ENCODE measurements around the gene CHST11. TPM values are rescaled to one million over a fixed set of nuclear protein-coding genes. Genes with fewer than 3 reads are reported as not detected.

The CHST11 gene
- total and polyA plus RNA-seq, 3 donors from 2014 or later: 5.1 to 36.9 (median 23.9) TPM

DNA sequence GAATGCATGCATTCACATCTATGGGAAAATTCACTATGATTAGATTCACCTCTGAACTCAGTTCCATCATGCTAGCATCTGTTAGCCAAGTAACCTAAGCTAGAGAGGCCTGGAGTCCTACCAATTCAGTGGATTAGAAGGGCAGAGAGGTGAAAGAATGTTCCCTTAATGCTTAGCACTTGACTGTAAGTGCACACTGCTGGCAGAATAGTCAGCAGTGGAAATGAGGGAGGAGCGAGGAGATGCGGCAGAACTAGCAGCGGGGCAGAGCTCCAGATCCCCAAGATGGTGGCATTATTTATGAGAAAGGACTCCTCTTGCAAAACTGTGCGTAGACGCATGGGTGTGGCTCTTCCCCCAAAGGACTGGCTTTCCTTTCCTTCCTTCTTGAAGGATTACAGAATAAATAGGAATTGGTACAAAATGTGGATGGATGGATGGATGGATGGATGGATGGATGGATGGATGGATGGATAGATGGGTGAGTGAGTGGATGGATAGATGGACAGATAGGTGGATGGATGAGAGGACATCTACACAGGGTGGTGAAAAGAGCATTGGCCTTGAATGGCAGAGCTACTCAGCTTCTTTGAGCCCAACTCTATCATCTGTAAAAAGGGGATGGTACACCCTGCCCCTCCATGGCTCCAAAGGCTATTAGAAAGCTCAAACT, 227.2 kb downstream of the CHST11 start:
- H3K27ac ChIP-seq: no peak overlapping the region
- DNase-seq: no peak
- H3K36me3 ChIP-seq (ENCODE audit: low read depth, missing control alignments): no peaks in the 10 kb centered on the region
- no peaks in the 10 kb centered on the region for H3K27me3 ChIP-seq
- no peak overlapping the region for H3K4me3 ChIP-seq
- peaks cover 12% of the 10 kb centered on the region for H3K4me1 ChIP-seq
- 57 to 63% methylated on average over 5 of the region's 5 CpGs for WGBS, 2 donors
- intact Hi-C loops (cut with DNase I; ENCODE audit: low total_unique reads): no loop called here
- TF ChIP-seq, protein P1, sequence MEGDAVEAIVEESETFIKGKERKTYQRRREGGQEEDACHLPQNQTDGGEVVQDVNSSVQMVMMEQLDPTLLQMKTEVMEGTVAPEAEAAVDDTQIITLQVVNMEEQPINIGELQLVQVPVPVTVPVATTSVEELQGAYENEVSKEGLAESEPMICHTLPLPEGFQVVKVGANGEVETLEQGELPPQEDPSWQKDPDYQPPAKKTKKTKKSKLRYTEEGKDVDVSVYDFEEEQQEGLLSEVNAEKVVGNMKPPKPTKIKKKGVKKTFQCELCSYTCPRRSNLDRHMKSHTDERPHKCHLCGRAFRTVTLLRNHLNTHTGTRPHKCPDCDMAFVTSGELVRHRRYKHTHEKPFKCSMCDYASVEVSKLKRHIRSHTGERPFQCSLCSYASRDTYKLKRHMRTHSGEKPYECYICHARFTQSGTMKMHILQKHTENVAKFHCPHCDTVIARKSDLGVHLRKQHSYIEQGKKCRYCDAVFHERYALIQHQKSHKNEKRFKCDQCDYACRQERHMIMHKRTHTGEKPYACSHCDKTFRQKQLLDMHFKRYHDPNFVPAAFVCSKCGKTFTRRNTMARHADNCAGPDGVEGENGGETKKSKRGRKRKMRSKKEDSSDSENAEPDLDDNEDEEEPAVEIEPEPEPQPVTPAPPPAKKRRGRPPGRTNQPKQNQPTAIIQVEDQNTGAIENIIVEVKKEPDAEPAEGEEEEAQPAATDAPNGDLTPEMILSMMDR (IDR thresholded peaks at IDR 0.05): no peak
- TF ChIP-seq POLR2A (IDR thresholded peaks at IDR 0.05): no peak
- no peaks in the 10 kb centered on the region for H3K9me3 ChIP-seq

DNA sequence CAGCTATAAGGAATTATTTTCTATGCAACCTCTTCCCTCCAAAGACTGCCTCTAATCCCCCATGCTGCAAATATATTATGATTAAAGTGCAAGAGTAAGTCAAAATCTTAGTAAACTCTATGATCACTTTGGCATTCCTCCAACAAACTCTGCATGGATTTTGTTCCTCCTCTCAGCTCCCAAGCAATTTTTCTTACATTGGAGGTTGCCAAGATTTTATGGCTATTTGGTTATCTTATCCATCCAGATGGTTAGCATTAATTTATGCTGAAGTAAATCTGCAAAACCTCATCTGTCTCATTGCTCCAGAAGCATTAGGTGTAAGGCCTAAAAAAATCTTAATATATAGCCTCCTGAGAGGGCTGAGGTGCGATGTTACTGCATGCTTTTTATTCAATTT, 228.1 kb downstream of the CHST11 start:
- no peaks in the 10 kb centered on the region for H3K27me3 ChIP-seq
- H3K4me1 ChIP-seq: peaks cover 12% of the 10 kb centered on the region
- no peaks in the 10 kb centered on the region for H3K9me3 ChIP-seq
- no peak overlapping the region for H3K27ac ChIP-seq
- TF ChIP-seq, protein P1 (IDR thresholded peaks at IDR 0.05): no peak
- no peak for TF ChIP-seq POLR2A (IDR thresholded peaks at IDR 0.05)
- H3K36me3 ChIP-seq (ENCODE audit: low read depth, missing control alignments): no peaks in the 10 kb centered on the region
- 92 to 95% methylated on average over 1 of the region's 1 CpG for WGBS, 2 donors
- no peak overlapping the region for H3K4me3 ChIP-seq
- intact Hi-C loops (cut with DNase I; ENCODE audit: low total_unique reads): no loop called here
- no peak for DNase-seq

DNA sequence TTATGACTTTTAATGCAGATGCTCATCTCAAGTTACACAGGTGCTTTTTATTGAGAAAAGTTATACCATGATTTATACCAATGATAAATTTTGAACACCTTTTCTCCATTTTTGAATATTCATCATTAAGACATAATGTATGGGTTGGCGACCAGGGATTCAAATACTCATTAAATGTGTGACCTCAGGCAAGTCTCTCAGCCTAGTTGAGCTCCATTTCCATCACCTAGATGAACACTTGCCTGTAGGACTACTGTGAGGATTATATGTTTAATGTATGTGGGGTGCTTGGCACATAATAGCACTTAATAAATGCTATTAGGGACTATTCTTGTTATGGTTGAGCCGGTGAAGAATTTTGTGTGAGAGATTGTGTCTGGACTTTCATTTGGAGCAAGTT, 228.6 kb downstream of the CHST11 start:
- Histone ChIP-seq H3K4me1 (peaks cover 12% of the 10 kb centered on the region), H3K4me3 (no peak overlapping the region), H3K27me3 (no peaks in the 10 kb centered on the region), H3K27ac (no peak overlapping the region), H3K9me3 (no peaks in the 10 kb centered on the region), H3K36me3 (ENCODE audit: low read depth, missing control alignments) (no peaks in the 10 kb centered on the region)
- 87 to 90% methylated on average over 2 of the region's 2 CpGs for WGBS, 2 donors
- TF ChIP-seq, protein P1 (IDR thresholded peaks at IDR 0.05): no peak
- no peak for TF ChIP-seq POLR2A (IDR thresholded peaks at IDR 0.05)
- DNase-seq: no peak
- intact Hi-C loops (cut with DNase I; ENCODE audit: low total_unique reads): no loop called here

DNA sequence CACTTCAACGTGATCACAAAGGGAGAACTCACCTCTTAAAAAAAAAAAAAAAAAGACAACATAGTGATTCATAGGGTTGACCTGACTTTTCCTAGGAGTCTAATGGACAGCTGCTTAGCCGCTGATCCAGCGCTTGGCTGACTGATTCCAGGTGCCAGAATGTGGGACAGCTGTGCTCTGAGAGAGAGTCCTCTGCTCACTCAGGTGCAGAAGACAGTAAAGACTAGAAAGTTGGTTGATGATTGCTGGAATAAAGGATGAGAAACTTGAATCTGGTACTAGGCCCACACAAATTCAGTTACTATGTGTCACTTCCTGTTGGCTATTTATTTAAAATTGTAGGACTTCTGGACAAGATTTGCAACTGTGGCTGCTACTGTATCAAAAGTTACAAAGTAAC, 229.4 kb downstream of the CHST11 start:
- H3K9me3 ChIP-seq: no peaks in the 10 kb centered on the region
- H3K36me3 ChIP-seq (ENCODE audit: low read depth, missing control alignments): no peaks in the 10 kb centered on the region
- peaks cover 12% of the 10 kb centered on the region for H3K4me1 ChIP-seq
- H3K4me3 ChIP-seq: no peak overlapping the region
- no peaks in the 10 kb centered on the region for H3K27me3 ChIP-seq
- no peak overlapping the region for H3K27ac ChIP-seq
- WGBS, 2 donors: 64 to 95% methylated on average over 3 of the region's 3 CpGs
- intact Hi-C loops (cut with DNase I; ENCODE audit: low total_unique reads): no loop called here
- TF ChIP-seq, protein P1 (IDR thresholded peaks at IDR 0.05): no peak
- TF ChIP-seq POLR2A (IDR thresholded peaks at IDR 0.05): no peak
- DNase-seq: no peak
